Neural cell (in vitro differentiated cells): ENCODE data around the gene PDHB. TPM values are rescaled to one million over a fixed set of nuclear protein-coding genes. Genes with fewer than 3 reads are reported as not detected.

Source experiments
- H2AFZ ChIP-seq: fragments of 200-600, 300-800 bp; sonication (generic), shearing (Covaris generic); 2 replicates; pipeline ENCODE4 v1.6.0; 2014; ENCODE audit warnings: low read depth, mild to moderate bottlenecking, antibody characterized with exemption, low read length, moderate library complexity
- H3F3A ChIP-seq: fragments of 200-600 bp; shearing (Covaris generic); 2 replicates; pipeline ENCODE4 v1.6.1; 2016; ENCODE audit warnings: mild to moderate bottlenecking, moderate library complexity, mixed read lengths, antibody characterized with exemption, low read length; ENCODE audit not compliant: insufficient read depth, poor library complexity, severe bottlenecking
- H3K27ac ChIP-seq: fragments of 200-600, 300-800 bp; sonication (generic), shearing (Covaris generic); 2 replicates; pipeline ENCODE4 v1.5.1; 2014; ENCODE audit warnings: mild to moderate bottlenecking, low read length, moderate library complexity
- H3K27me3 ChIP-seq: fragments of 300-800, 200-600 bp; sonication (generic), shearing (Covaris generic); 2 replicates; pipeline ENCODE4 v1.6.0; 2014; ENCODE audit warnings: mild to moderate bottlenecking, low read depth, low read length, moderate library complexity; ENCODE audit not compliant: insufficient read depth
- H3K36me3 ChIP-seq: fragments of 300-800, 200-600 bp; sonication (generic), shearing (Covaris generic); 2 replicates; pipeline ENCODE4 v1.5.1; 2014; ENCODE audit warnings: mild to moderate bottlenecking, antibody characterized with exemption, low read length, moderate library complexity; ENCODE audit not compliant: insufficient read depth
- H3K4me2 ChIP-seq: fragments of 300-800, 200-600 bp; sonication (generic), shearing (Covaris generic); 2 replicates; pipeline ENCODE4 v1.6.0; 2014; ENCODE audit warnings: mild to moderate bottlenecking, low read length
- H3K4me3 ChIP-seq: fragments of 300-800, 200-600 bp; sonication (generic), shearing (Covaris generic); 2 replicates; pipeline ENCODE4 v1.5.1; 2014; ENCODE audit warnings: mild to moderate bottlenecking, low read length, moderate library complexity
- H3K79me2 ChIP-seq: fragments of 200-600 bp; shearing (Covaris generic); replicated peaks from 2 replicates; pipeline ENCODE4 v1.6.0; 2014; ENCODE audit warnings: mild to moderate bottlenecking, low read length, moderate library complexity; ENCODE audit not compliant: insufficient read depth
- H3K9ac ChIP-seq: fragments of 300-800, 200-600 bp; sonication (generic), shearing (Covaris generic); 2 replicates; pipeline ENCODE4 v1.6.1; 2016; ENCODE audit warnings: mild to moderate bottlenecking, low read length, mixed read lengths
- H3K9me2 ChIP-seq: fragments of 200-600 bp; shearing (Covaris generic); 2 replicates; pipeline ENCODE4 v1.6.1; 2016; ENCODE audit warnings: mild to moderate bottlenecking, low read length, mixed read lengths; ENCODE audit not compliant: insufficient read depth
- H3K9me3 ChIP-seq: fragments of 200-600, 300-800 bp; sonication (generic), shearing (Covaris generic); 2 replicates; pipeline ENCODE4 v1.6.1; 2016; ENCODE audit warnings: mild to moderate bottlenecking, mixed run types, low read length, moderate library complexity, mixed read lengths
- H4K20me1 ChIP-seq: fragments of 200-600 bp; shearing (Covaris generic); 2 replicates; pipeline ENCODE4 v1.6.1; 2016; ENCODE audit warnings: mild to moderate bottlenecking, mixed run types; ENCODE audit not compliant: insufficient read depth
- CTCF ChIP-seq: fragments of 450-650 bp; IDR thresholded peaks from 2 replicates; pipeline ENCODE4 v1.5.1; 2014; ENCODE audit warnings: antibody characterized with exemption, mild to moderate bottlenecking, moderate library complexity; ENCODE audit not compliant: poor library complexity, severe bottlenecking
- EP300 ChIP-seq: fragments of 450-650 bp; conservative IDR thresholded peaks from 2 replicates; pipeline ENCODE4 v1.6.1; 2014; ENCODE audit warnings: antibody characterized with exemption, mild to moderate bottlenecking, moderate library complexity; ENCODE audit not compliant: poor library complexity, severe bottlenecking
- EZH2 ChIP-seq: fragments of 200-600, 300-800 bp; shearing (Covaris generic), sonication (generic); IDR thresholded peaks from 2 replicates; pipeline ENCODE4 v1.6.1; 2014; ENCODE audit warnings: antibody characterized with exemption, low read length, borderline replicate concordance, mild to moderate bottlenecking; ENCODE audit not compliant: insufficient read depth, poor library complexity, severe bottlenecking
- MXI1 ChIP-seq: fragments of 450-650 bp; conservative IDR thresholded peaks from 2 replicates; pipeline ENCODE4 v1.6.1; 2014; ENCODE audit warnings: antibody characterized with exemption, mild to moderate bottlenecking; ENCODE audit not compliant: poor library complexity, severe bottlenecking
- POLR2AphosphoS5 ChIP-seq: IDR thresholded peaks from 2 replicates; pipeline ENCODE4 v1.6.1; 2012
- RAD21 ChIP-seq: fragments of 450-650 bp; conservative IDR thresholded peaks from 2 replicates; pipeline ENCODE4 v1.6.1; 2014; ENCODE audit warnings: antibody characterized with exemption, mild to moderate bottlenecking, moderate library complexity
- REST ChIP-seq: IDR thresholded peaks from 2 replicates; pipeline ENCODE4 v1.6.1; 2012; ENCODE audit warnings: borderline replicate concordance
- SMC3 ChIP-seq: fragments of 450-650 bp; conservative IDR thresholded peaks from 2 replicates; pipeline ENCODE4 v1.6.1; 2014; ENCODE audit warnings: antibody characterized with exemption, mild to moderate bottlenecking, moderate library complexity; ENCODE audit not compliant: poor library complexity
- TAF1 ChIP-seq: IDR thresholded peaks from 2 replicates; pipeline ENCODE4 v1.6.1; 2012; ENCODE audit warnings: low read depth
- polyA plus RNA-seq: library from polyadenylated mRNA; depleted of rRNA; stranded (reverse); fragments of >200 nt; gene quantifications from 2 replicates; pipeline ENCODE4 v1.2.3, GENCODE V29; 2014

PDHB gene
- polyA plus RNA-seq, 1 donor from 2014 or later, result 154 TPM

- Histone ChIP-seq H3K9ac (no peak overlapping the region), H3K9me2 (no peaks in the 10 kb centered on the region), H4K20me1 (no peaks in the 10 kb centered on the region), H3K27ac (no peak overlapping the region), H3K27me3 (no peaks in the 10 kb centered on the region), H3K79me2 (no peaks in the 10 kb centered on the region), H3K9me3 (peaks cover 4% of the 10 kb centered on the region), H3K4me2 (no peak overlapping the region), H3F3A (no peaks in the 10 kb centered on the region), H2AFZ (no peak overlapping the region), H3K4me3 (no peak overlapping the region), H3K36me3 (peaks cover 6% of the 10 kb centered on the region)
- TF ChIP-seq CTCF (no peak), REST (no peak), MXI1 (no peak), SMC3 (no peak), EP300 (no peak), RAD21 (no peak), POLR2AphosphoS5 (no peak), TAF1 (no peak), EZH2 (no peak)
These were observed 29.2 kb downstream of the PDHB start for GRCh38 chr3:58404396-58404795.

- Histone ChIP-seq H3F3A (no peaks in the 10 kb centered on the region), H3K9ac (no peak overlapping the region), H3K9me3 (peaks cover 4% of the 10 kb centered on the region), H3K36me3 (no peaks in the 10 kb centered on the region), H3K27ac (no peak overlapping the region), H3K79me2 (no peaks in the 10 kb centered on the region), H2AFZ (no peak overlapping the region), H3K27me3 (no peaks in the 10 kb centered on the region), H3K4me3 (no peak overlapping the region), H3K9me2 (no peaks in the 10 kb centered on the region), H4K20me1 (no peaks in the 10 kb centered on the region), H3K4me2 (no peak overlapping the region)
- TF ChIP-seq CTCF (no peak), SMC3 (no peak), EP300 (no peak), EZH2 (no peak), TAF1 (no peak), RAD21 (no peak), MXI1 (no peak), POLR2AphosphoS5 (no peak), REST (no peak)
These were observed 30.0 kb downstream of the PDHB start for GRCh38 chr3:58403513-58404109.
